A673 (cell line): ENCODE results near the gene ZBTB25. TPM values are rescaled to one million over a fixed set of nuclear protein-coding genes. Genes with fewer than 3 reads are reported as not detected.
"Not testable (repeated sequence)": the region's sequence is repeated elsewhere in the genome, so short reads cannot be mapped to it uniquely, and the experiment has no call there.

Experiments
- BruUV-seq: library from RNA; stranded (reverse); fragments of 400-500 nt; replicated peaks from 2 replicates; lab custom pipeline; 2021; lab: Mats Ljungman, UMichigan
- CTCF ChIA-PET: fragments of 300-600 bp; sonication (Branson Sonifier 250); formaldehyde crosslinking; loops from one replicate; lab custom pipeline; 2022; ENCODE audit warnings: antibody characterized with exemption; lab: Charles Lee
- POLR2A ChIA-PET: fragments of 300-600 bp; sonication (Branson Sonifier 250); formaldehyde crosslinking; loops from one replicate; lab custom pipeline; 2022; ENCODE audit warnings: antibody characterized with exemption; ENCODE audit not compliant: low non-redundant PET; lab: Charles Lee
- DNase-seq: peaks from one replicate; pipeline ENCODE4 v3.0.0-alpha.2; 2015; ENCODE audit warnings: low spot score
- H3K27ac ChIP-seq: fragments of 200-600 bp; sonication (generic); 2 replicates; pipeline ENCODE4 v1.5.1; 2016; ENCODE audit warnings: mixed run types, low read depth, mild to moderate bottlenecking, mixed read lengths, antibody characterized with exemption, low read length; ENCODE audit not compliant: poor library complexity, severe bottlenecking
- H3K27me3 ChIP-seq: fragments of 200-600 bp; sonication (generic); replicated peaks from 2 replicates; pipeline ENCODE4 v1.6.1; 2017; ENCODE audit warnings: mixed run types, low read depth, mild to moderate bottlenecking, mixed read lengths, antibody characterized with exemption, low read length; ENCODE audit not compliant: insufficient read depth, poor library complexity
- H3K36me3 ChIP-seq: fragments of 200-600 bp; sonication (generic); 2 replicates; pipeline ENCODE4 v1.6.1; 2016; ENCODE audit warnings: mixed run types, mild to moderate bottlenecking, mixed read lengths, antibody characterized with exemption, low read length; ENCODE audit not compliant: insufficient read depth, poor library complexity, severe bottlenecking
- H3K4me1 ChIP-seq: fragments of 200-600 bp; sonication (generic); 2 replicates; pipeline ENCODE4 v1.6.1; 2017; ENCODE audit warnings: mixed run types, mild to moderate bottlenecking, mixed read lengths, antibody characterized with exemption, low read length; ENCODE audit not compliant: insufficient read depth, poor library complexity, severe bottlenecking
- H3K4me3 ChIP-seq: fragments of 200-600 bp; sonication (generic); 2 replicates; pipeline ENCODE4 v1.5.1; 2016; ENCODE audit warnings: low read depth, mixed run types, mild to moderate bottlenecking, mixed read lengths, low read length; ENCODE audit not compliant: poor library complexity, severe bottlenecking
- H3K9me3 ChIP-seq: fragments of 200-600 bp; sonication (generic); 2 replicates; pipeline ENCODE4 v1.6.1; 2016; ENCODE audit warnings: mixed run types, low read depth, mild to moderate bottlenecking, mixed read lengths, antibody characterized with exemption, low read length; ENCODE audit not compliant: poor library complexity, severe bottlenecking
- CTCF ChIP-seq: fragments of 300-800, 200-600 bp; sonication (generic); conservative IDR thresholded peaks from 2 replicates; pipeline ENCODE4 v1.5.1; 2017; ENCODE audit warnings: low read depth, mild to moderate bottlenecking, antibody characterized with exemption, low read length, moderate library complexity, mixed read lengths
- EZH2 ChIP-seq: fragments of 200-600 bp; sonication (generic); IDR thresholded peaks from 2 replicates; pipeline ENCODE4 v1.6.1; 2017; ENCODE audit warnings: borderline replicate concordance, low read depth, mild to moderate bottlenecking, mixed read lengths, antibody characterized with exemption, low read length; ENCODE audit not compliant: poor library complexity, severe bottlenecking
- intact Hi-C: fragments of 100-400 bp; cut with micrococcal nuclease; formaldehyde crosslinking; loops from one replicate; pipeline ENCODE4 v1.10.0; 2022; ENCODE audit not compliant: unreplicated experiment
- total RNA-seq: library from RNA; stranded (reverse); gene quantifications from 2 replicates; pipeline ENCODE4 v1.2.3, GENCODE V29; 2021

ZBTB25 gene
- total RNA-seq, 1 experiment from 2014 or later, result 11.3 TPM

GRCh38 chr14:64520699-64521098 lies 17.1 kb upstream of the ZBTB25 start:
- Histone ChIP-seq H3K4me3 (no peak overlapping the region), H3K36me3 (peaks cover 28% of the 10 kb centered on the region), H3K4me1 (no peaks in the 10 kb centered on the region), H3K27me3 (no peaks in the 10 kb centered on the region), H3K9me3 (no peaks in the 10 kb centered on the region), H3K27ac (no peak overlapping the region)
- BruUV-seq, result no TSS peak
- no peak for DNase-seq
- TF ChIP-seq CTCF, result no peak
- POLR2A ChIA-PET, result no interaction called here
- intact Hi-C loops, result no loop called here
- CTCF ChIA-PET, result no interaction called here

- no peaks in the 10 kb centered on the region for H3K4me1 ChIP-seq
- ChIA-PET POLR2A (interaction anchor here (0.7 kb wide), 1 partner anchor 629 kb away, joined by 3 read pairs; no protein-coding TSS in a partner anchor), CTCF (no interaction called here)
- peaks cover 17% of the 10 kb centered on the region for H3K36me3 ChIP-seq
- no peaks in the 10 kb centered on the region for H3K27me3 ChIP-seq
- DNase-seq, result no peak
- intact Hi-C loops, result no loop called here
- no peaks in the 10 kb centered on the region for H3K9me3 ChIP-seq
- no TSS peak for BruUV-seq
- no peak overlapping the region for H3K27ac ChIP-seq
- TF ChIP-seq CTCF, result no peak
- no peak for TF ChIP-seq EZH2
- H3K4me3 ChIP-seq, result no peak overlapping the region
Observed at GRCh38 chr14:64518229-64518628, 14.6 kb upstream of the ZBTB25 start.

- BruUV-seq, H3K4me3 ChIP-seq, CTCF ChIA-PET, H3K4me1 ChIP-seq, H3K27ac ChIP-seq, POLR2A ChIA-PET, DNase-seq, H3K9me3 ChIP-seq, intact Hi-C loops, H3K27me3 ChIP-seq: not testable (repeated sequence)
- peaks cover 11% of the 10 kb centered on the region for H3K36me3 ChIP-seq
Observed at GRCh38 chr14:64517667-64518066, 14.0 kb upstream of the ZBTB25 start.

GRCh38 chr14:64516969-64517368 lies 13.3 kb upstream of the ZBTB25 start:
- Histone ChIP-seq H3K4me1 (no peaks in the 10 kb centered on the region), H3K36me3 (peaks cover 6% of the 10 kb centered on the region), H3K27me3 (no peaks in the 10 kb centered on the region), H3K4me3 (no peak overlapping the region), H3K9me3 (no peaks in the 10 kb centered on the region), H3K27ac (no peak overlapping the region)
- CTCF ChIA-PET, result no interaction called here
- intact Hi-C loops, result no loop called here
- no peak for DNase-seq
- POLR2A ChIA-PET, result no interaction called here
- TF ChIP-seq CTCF (no peak), EZH2 (no peak)
- BruUV-seq, result no TSS peak
